Adipocyte (in vitro differentiated cells): ENCODE results near the gene BAG3.

Source experiments
- DNase-seq: peaks from one replicate; pipeline ENCODE4 v3.0.0-alpha.2; 2015; ENCODE audit warnings: low read depth
- H3K27me3 ChIP-seq: replicated peaks from 2 replicates; pipeline ENCODE4 v1.7.0; 2013; ENCODE audit warnings: mild to moderate bottlenecking, low read length, moderate library complexity; ENCODE audit not compliant: control insufficient read depth, insufficient read depth
- H3K36me3 ChIP-seq: 2 replicates; pipeline ENCODE4 v1.7.0; 2013; ENCODE audit warnings: low read length, mild to moderate bottlenecking, moderate library complexity; ENCODE audit not compliant: control insufficient read depth, insufficient read depth, severe bottlenecking
- H3K4me1 ChIP-seq: 2 replicates; pipeline ENCODE4 v1.7.0; 2013; ENCODE audit warnings: mild to moderate bottlenecking, low read length, moderate library complexity; ENCODE audit not compliant: control insufficient read depth, insufficient read depth
- H3K4me3 ChIP-seq: 2 replicates; pipeline ENCODE4 v1.7.0; 2013; ENCODE audit warnings: mild to moderate bottlenecking, low read length, moderate library complexity
- H3K9ac ChIP-seq: 2 replicates; pipeline ENCODE4 v1.7.0; 2013; ENCODE audit warnings: mild to moderate bottlenecking, low read length, moderate library complexity
- H3K9me3 ChIP-seq: 2 replicates; pipeline ENCODE4 v1.7.0; 2013; ENCODE audit warnings: mild to moderate bottlenecking, low read length, moderate library complexity; ENCODE audit not compliant: control insufficient read depth

The BAG3 gene

DNA sequence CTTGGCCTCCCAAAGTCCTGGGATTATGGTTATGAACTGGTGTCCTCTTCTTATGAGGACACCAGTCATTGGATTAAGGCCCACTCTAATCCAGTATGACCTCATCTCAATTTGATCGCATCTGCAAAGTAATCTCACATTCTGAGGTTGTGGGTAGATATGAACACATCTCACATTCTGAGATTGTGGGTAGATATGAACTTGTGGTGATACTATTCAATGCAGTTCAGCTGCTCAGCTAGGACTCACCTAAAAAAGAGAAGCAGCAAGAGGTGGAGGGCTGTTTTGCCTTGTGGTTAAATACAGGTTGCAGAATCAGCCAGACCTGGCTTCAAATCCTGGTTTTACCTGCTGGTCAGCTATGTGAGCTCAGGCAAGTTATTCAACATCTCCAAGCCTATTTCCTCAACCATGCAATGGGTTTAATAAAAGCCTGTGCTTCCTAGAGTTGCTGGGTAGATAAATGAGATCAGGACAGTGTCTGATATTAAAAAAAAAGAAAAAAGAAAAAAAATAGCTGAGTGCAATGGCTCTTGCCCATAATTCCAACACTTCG lies 8.5 kb upstream of the BAG3 start:
- no peak for DNase-seq
- Histone ChIP-seq H3K36me3 (no peaks in the 10 kb centered on the region), H3K27me3 (no peaks in the 10 kb centered on the region), H3K9me3 (peaks cover 16% of the 10 kb centered on the region), H3K9ac (no peak overlapping the region), H3K4me3 (no peak overlapping the region), H3K4me1 (no peaks in the 10 kb centered on the region)

DNA sequence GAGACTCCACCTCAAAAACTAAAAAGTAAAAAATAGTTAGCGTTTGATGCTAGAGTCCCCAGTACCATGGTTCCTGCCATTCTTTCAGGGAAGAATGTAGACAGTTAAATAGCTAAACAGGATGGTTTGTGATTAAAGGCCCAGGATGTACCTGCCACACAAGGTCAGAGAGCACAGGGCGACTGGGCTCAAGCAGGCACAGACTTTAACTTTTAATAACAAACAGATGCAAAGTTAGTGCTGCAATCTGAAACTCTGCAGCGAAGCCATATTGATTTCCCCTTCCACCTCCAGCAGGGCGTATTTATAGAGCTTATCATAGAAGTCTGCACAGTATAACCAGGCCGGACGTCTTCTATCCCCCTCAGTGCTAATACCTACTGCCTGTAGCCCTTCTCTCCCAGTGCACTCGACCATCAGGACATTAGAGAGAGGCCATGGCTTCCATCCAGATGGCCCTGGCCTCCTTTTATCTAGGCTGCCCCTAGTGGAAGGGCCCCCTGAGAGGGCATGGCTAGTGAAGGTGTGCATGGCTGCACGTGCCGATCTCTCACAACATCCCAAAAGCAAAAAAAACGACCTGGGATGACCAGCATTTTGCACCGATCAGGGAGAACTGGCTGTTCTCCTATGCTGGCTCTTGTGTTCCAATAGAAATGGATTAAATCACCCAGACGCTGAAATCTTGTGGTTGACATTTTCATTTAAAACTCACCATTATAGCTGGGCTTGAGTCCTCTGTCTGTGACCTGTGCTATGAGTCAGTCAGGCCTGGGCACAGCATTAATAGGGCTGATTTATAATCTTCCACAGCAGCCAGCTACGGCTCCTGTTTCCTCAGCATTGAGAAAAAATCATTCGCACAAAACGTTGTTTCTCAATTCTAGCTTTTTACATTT lies 7.6 kb upstream of the BAG3 start:
- DNase-seq = no peak
- Histone ChIP-seq H3K4me3 (peak overlapping the region; percentile 38), H3K36me3 (no peaks in the 10 kb centered on the region), H3K9me3 (peaks cover 16% of the 10 kb centered on the region), H3K27me3 (no peaks in the 10 kb centered on the region), H3K9ac (no peak overlapping the region), H3K4me1 (no peaks in the 10 kb centered on the region)

DNA sequence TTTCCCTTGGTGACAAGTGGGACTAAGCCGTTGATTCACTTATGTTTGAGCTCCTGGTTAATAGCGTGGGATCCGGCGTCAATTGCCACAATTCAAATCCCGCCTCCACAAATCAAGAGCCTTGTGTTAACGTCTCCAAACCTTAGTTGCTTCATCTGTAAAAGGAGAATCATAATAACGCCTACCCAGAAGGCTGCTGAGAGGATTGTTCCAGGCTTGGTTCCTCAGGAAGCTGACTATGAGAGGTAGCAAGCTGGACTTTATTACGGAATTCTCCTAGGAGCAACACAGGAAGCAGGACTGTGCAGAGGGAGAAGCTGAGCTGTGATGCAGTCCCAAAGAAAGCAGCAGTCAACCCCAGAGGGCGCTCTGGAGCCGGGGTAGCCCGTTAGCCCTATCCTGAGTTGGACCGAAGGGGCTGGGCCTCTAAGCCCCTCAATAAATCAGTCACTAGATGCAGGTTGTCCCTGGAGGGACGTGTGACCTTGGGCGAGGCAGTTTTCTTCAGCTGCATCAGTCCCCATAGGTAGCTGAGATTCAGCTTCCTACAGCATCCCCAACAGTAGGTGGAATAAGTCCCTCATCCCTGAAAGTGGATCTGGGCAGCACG lies 6.9 kb upstream of the BAG3 start:
- H3K9me3 ChIP-seq = peaks cover 16% of the 10 kb centered on the region
- H3K4me3 ChIP-seq = peak overlapping the region; percentile 38
- H3K9ac ChIP-seq = no peak overlapping the region
- H3K4me1 ChIP-seq = no peaks in the 10 kb centered on the region
- H3K27me3 ChIP-seq = no peaks in the 10 kb centered on the region
- no peak for DNase-seq
- H3K36me3 ChIP-seq = no peaks in the 10 kb centered on the region

DNA sequence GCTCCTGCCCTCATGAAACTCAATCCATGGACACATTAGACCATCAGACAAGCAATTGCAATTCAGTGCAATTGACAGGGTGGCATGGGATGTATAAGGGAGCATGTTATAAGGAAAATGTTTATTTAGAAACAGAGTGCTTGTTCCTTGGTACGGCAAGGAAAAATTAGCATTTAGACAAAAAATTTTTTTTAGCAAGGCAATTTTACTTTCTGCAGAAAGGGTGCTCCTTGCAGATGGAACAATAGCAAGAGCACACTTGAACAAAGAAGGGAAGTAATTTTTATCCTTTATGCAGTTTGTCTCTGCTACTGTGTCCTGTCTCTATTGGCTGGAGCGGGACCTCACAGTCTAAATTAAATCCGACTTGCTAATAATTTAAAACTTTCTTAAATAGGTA lies 6.2 kb upstream of the BAG3 start:
- H3K9me3 ChIP-seq = peaks cover 16% of the 10 kb centered on the region
- peak overlapping the region; percentile 38 for H3K4me3 ChIP-seq
- no peak overlapping the region for H3K9ac ChIP-seq
- no peaks in the 10 kb centered on the region for H3K4me1 ChIP-seq
- H3K27me3 ChIP-seq = no peaks in the 10 kb centered on the region
- H3K36me3 ChIP-seq = no peaks in the 10 kb centered on the region
- no peak for DNase-seq

DNA sequence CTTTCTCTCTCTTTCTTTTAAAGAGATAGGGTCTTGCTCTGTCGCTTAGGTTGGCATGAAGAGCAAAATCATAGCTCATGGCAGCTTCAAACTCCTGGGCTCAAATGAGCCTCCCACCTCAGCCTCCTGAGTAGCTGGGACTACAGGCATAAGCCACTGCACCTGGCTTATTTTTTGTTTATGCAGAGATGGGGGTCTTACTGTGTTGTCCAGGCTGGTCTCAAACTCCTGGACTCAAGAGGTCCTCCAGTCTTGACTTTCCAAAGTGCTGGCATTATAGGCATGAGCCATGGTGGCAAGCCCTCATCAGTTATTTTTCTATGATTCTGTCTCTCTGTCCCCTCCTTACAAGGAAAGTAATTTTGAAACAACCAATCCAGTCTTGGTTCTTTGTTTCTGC lies 1.1 kb upstream of the BAG3 start:
- no peaks in the 10 kb centered on the region for H3K27me3 ChIP-seq
- no peak overlapping the region for H3K4me3 ChIP-seq
- peaks cover 27% of the 10 kb centered on the region for H3K4me1 ChIP-seq
- H3K36me3 ChIP-seq = no peaks in the 10 kb centered on the region
- no peak overlapping the region for H3K9ac ChIP-seq
- no peak for DNase-seq
- H3K9me3 ChIP-seq = peaks cover 7% of the 10 kb centered on the region

DNA sequence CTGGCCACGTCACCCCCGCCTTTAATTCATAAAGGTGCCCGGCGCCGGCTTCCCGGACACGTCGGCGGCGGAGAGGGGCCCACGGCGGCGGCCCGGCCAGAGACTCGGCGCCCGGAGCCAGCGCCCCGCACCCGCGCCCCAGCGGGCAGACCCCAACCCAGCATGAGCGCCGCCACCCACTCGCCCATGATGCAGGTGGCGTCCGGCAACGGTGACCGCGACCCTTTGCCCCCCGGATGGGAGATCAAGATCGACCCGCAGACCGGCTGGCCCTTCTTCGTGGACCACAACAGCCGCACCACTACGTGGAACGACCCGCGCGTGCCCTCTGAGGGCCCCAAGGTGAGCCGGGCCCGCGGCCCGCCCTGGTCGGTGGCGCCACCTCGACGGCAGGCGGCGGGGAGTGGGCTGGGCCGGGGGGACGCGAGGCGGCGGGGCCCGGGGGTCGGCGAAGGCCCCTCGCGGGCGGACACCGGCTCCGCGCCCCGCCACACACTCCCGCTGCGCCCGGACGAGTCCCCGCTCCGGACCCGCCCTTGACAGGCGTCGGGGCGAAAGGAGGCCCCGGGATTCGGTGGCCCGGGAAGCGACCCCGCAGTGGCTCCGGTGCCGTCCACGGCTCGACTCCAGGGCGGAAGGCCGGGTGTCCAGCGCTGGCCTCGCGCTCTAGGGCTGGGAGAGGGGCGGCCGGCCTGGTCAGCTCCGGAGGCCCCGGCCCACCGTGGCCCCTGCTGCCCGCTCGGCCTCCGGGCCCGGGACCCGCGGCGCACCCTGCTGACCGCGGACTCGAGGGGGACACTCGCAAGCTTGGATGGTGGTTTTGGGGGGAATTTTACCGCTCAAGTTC lies 557 bp downstream of the BAG3 start:
- H3K36me3 ChIP-seq = peaks cover 4% of the 10 kb centered on the region
- H3K9ac ChIP-seq = peak overlapping the region; percentile 98
- no peaks in the 10 kb centered on the region for H3K27me3 ChIP-seq
- DNase-seq = peak; percentile 58
- peak overlapping the region; percentile 89 for H3K4me3 ChIP-seq
- H3K4me1 ChIP-seq = peaks cover 44% of the 10 kb centered on the region
- no peaks in the 10 kb centered on the region for H3K9me3 ChIP-seq

DNA sequence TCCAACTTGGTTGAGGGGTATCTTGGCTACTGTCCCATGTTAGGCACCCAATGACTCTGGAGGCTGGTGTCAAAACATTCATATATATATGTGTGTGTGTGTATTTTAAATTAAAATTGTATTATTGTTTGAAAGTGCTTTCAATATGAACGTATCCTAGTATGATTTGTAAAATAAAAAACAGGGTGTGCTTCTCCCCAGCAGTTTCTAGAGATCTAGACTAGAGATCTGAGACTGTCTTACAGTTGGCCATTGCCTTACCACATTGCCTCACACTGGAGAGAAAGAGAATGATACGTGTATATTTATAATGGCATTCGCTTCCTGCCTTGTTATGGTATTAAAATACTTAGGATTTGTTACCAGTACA lies 1.2 kb downstream of the BAG3 start:
- H3K9me3 ChIP-seq = no peaks in the 10 kb centered on the region
- H3K36me3 ChIP-seq = peaks cover 6% of the 10 kb centered on the region
- peak; percentile 87 for DNase-seq
- H3K27me3 ChIP-seq = no peaks in the 10 kb centered on the region
- H3K4me1 ChIP-seq = peaks cover 50% of the 10 kb centered on the region
- H3K9ac ChIP-seq = peak overlapping the region; percentile 98
- peak overlapping the region; percentile 89 for H3K4me3 ChIP-seq

DNA sequence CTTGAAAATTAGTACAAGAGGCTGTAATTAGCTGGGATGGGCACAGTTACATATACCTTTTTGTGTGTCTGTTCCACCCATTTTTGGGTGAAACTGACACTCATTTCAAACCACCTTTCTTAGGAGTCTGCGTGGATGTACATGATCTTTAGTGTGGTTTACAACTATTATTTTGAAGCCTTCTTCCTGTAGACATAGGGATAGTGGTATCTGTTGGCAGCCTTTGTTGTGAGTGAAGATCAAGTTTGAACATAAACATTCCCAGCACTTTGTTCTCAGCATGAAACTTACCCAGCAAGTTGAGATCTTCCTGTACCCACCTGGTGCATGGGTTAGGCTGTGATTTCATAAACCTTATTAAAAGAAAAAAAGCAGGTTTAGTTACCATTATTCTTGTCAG lies 2.0 kb downstream of the BAG3 start:
- Histone ChIP-seq H3K4me3 (peak overlapping the region; percentile 89), H3K4me1 (peaks cover 59% of the 10 kb centered on the region), H3K36me3 (peaks cover 6% of the 10 kb centered on the region), H3K9ac (peak overlapping the region; percentile 98), H3K9me3 (no peaks in the 10 kb centered on the region), H3K27me3 (no peaks in the 10 kb centered on the region)
- DNase-seq = peak; percentile 29

DNA sequence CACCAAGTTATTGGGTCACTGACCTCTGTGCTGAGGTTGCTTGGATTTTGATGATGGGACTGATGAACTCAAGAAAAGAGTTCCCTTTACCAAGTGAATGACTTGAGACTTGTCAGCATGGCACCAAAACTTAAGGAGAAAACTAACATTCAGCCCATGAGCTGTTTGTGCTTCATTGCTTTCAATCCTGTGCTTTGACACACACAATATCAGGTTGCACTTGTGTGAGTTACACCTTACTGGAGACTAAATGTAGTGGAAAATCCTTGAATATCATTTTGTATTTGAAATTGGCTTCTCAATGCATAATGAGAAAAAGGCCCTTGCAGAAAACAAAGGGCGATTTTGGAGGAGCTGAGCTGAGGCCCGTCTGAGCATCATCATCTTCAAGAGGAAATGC lies 2.7 kb downstream of the BAG3 start:
- Histone ChIP-seq H3K36me3 (peaks cover 6% of the 10 kb centered on the region), H3K27me3 (no peaks in the 10 kb centered on the region), H3K4me3 (peak overlapping the region; percentile 89), H3K9ac (peak overlapping the region; percentile 98), H3K4me1 (peaks cover 65% of the 10 kb centered on the region), H3K9me3 (no peaks in the 10 kb centered on the region)
- no peak for DNase-seq

DNA sequence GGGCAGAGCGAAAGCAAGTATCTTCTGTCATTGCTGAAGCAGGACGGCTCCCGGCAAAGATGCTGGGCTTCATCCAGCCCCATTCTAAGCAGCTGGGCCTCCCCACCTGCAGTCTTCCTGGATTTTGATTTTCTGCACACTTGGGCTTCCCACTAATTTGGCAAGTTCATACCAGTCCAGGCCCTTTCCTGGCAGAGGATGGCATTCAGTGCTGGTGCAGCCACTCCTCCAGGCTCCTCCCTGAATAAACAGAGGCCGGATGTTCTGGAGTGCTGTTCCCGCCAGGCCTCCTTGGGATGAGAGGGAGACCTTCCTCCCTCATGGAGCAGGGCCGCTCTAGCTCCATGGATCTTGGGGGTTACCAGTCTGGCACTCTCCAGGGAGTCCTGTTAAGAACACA lies 3.4 kb downstream of the BAG3 start:
- H3K4me1 ChIP-seq = peaks cover 71% of the 10 kb centered on the region
- no peak for DNase-seq
- no peaks in the 10 kb centered on the region for H3K9me3 ChIP-seq
- H3K9ac ChIP-seq = peak overlapping the region; percentile 98
- H3K27me3 ChIP-seq = no peaks in the 10 kb centered on the region
- H3K36me3 ChIP-seq = peaks cover 6% of the 10 kb centered on the region
- H3K4me3 ChIP-seq = peak overlapping the region; percentile 89

DNA sequence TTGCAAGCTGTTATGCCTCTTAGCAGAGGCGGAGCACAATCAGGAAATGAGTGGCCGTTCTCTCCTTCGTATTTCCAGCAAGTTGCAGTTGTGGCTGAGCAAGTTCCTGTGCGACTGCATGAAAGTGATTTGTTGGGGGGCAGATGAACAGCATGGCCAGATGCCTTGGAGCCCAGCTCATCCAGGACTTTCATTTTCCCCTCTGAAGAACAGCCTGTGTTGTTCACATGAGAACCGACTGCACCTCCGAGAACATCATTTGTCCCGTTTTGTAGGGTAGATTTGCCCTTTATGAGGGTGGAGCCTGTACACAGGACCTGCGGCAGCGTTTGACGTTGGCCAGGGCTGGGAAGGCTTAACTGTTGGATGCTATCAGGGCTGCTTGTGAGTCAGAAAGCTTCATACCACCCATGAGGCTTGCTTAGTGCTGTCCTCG lies 4.4 kb downstream of the BAG3 start:
- H3K4me3 ChIP-seq = peak overlapping the region; percentile 89

More for the DNA sequence above, 4.4 kb downstream of the BAG3 start:
- peak; percentile 34 for DNase-seq
- H3K9ac ChIP-seq = peak overlapping the region; percentile 86
- peaks cover 74% of the 10 kb centered on the region for H3K4me1 ChIP-seq
- no peaks in the 10 kb centered on the region for H3K9me3 ChIP-seq
- peaks cover 6% of the 10 kb centered on the region for H3K36me3 ChIP-seq
- H3K27me3 ChIP-seq = no peaks in the 10 kb centered on the region
